ENCODE results near the gene BUB1.
"Not testable (repeated sequence)": the region's sequence is repeated elsewhere in the genome, so short reads cannot be mapped to it uniquely, and the experiment has no call there.

Gene BUB1

DNA sequence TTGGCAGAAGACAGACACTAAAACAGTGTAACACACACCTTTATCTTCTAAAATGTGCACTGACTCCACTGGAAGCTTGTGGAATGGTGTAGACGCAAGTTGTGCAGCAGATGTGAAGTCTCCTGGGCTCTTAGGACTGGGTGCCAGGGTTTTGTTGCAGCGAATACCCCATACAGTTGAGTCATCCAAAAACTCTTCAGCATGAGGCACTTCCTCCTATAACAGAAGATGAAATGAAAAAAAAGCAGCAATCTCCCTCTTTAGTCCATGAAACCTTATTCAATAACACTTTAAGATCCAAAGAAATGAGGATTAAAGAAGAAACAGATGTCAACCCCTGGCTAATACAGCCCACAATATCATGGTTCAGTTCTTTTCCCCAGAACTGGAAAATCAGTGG, 22.2 kb downstream of the BUB1 start:
- DNase-seq, result no peak

DNA sequence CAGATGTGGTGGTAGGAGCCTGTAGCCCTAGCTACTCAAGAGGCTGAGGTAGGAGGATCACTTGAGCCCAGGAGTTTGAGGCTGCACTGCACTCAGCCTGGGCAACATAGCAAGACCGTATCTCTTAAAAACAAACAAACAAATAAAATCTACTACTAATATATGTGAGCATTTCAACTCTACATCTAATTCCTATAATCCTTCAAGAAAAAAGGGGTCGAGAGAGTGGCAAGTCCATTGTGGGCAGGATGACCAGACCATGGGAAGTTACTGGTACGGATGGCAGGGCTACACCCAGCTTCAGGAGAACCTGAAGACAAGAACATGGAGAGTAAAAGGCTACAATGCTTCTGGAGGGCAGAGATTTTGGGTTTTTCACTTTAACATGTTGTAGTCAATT, 24.0 kb downstream of the BUB1 start:
- DNase-seq, result no peak

DNA sequence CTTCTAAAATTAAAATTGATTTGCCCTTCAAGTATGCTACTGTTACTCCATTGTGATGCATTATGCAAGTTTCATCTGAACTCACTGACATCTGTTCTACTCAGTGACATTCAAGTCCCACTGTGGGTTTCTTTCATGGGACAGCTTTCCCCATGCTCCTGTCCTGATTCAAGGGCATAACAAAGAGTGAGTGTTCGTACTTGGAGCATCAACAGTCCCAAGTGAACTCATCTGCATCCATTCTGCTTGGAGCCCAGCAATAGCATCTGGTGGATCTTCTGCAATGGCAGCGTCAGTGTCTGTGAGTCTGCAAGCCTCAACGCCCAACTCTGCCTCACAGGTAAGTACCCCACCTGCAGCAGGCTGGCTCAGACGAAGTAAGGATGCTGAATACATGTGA, 27.5 kb downstream of the BUB1 start:
- no peak for DNase-seq

DNA sequence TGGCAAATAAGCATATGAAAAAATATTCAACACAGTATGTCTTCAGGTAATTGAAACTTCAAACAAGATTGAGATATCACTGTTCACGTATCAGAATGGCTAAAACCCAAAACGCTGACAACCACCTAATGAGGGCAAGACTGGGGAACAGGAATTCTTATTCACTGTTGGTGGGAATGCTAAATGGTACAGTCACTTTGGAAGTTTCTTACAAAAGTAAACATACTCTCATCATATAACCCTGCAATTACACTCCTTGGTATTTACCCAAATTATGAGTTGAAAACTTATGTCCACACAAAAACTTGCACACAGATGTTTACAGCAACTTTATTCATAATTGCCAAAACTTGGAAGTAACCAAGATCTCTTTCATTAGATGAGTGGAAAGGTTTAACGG, 30.1 kb downstream of the BUB1 start:
- no peak for DNase-seq

DNA sequence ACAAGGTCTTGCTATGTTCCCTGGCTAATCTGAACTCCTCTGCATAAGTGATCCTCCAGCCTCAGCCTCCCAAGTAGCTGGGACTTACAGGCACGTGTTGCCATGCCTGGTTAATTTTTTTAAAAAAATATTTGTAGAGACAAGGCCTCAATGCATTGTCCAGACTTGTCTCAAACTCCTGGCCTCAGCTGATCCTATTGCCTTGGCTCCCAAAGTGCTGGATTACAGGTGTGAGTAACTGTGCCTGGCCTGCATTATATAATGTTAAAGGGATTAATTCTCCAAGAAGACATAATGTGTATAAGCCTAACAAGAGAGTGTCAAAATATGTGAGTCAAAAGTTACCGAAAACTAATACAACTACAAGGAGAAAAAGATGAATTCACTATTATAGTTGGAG, 32.2 kb downstream of the BUB1 start:
- DNase-seq, result no peak

DNA sequence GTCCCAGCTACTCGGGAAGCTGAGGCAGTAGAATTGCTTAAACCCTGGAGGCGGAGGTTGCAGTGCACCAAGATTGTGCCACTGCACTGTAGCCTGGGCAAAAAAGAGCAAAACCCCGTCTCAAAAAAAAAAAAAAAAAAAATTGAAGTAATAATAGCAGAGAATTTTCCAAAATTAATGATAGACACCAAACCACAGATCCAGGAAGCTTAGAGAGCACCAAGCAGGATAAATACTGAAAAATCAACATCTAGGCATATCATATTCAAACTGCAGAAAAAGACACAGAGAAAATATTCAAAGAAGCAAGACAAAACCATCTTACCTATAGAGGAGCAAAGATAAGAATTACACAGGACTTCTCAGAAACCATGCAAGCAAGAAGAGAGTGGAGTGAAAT, 33.5 kb downstream of the BUB1 start:
- DNase-seq, result no peak

DNA sequence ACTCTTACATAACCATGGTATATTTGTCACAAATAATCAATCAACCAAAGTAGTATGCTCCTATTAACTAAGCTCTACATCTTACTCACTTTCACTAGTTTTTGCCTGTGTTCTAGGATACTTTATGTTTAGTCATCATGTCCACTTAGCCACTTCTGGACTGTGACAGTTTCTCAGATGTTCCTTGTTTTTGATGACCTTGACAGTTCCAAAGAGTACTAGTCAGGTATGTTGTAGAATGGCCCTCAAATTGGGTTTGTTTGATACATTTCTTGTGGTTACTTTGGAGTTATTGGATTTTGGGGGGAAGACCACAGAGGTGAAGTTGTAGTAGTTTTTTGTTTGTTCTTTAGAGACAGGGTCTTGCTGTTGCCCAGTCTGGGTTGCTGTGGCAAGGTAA, 35.5 kb downstream of the BUB1 start:
- no peak for DNase-seq

DNA sequence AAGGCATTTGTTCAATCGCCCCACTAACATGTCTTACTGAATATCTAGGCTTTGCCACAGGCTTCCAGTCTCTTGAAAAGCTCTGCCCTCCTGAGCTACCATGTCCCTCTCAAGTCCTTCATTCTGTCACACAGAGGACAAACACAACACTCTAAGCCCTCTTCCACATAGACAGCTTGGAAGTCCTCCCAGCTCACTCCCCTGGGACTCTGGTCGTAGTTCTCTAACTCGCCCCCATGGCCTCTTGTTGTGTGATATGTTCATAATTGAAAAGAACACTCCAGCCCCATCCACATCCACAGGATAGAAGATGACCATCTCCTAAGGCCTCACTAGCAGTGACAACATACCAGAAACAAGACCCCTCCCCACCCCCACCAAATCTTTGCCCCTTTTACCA, 37.9 kb downstream of the BUB1 start:
- DNase-seq, result no peak

DNA sequence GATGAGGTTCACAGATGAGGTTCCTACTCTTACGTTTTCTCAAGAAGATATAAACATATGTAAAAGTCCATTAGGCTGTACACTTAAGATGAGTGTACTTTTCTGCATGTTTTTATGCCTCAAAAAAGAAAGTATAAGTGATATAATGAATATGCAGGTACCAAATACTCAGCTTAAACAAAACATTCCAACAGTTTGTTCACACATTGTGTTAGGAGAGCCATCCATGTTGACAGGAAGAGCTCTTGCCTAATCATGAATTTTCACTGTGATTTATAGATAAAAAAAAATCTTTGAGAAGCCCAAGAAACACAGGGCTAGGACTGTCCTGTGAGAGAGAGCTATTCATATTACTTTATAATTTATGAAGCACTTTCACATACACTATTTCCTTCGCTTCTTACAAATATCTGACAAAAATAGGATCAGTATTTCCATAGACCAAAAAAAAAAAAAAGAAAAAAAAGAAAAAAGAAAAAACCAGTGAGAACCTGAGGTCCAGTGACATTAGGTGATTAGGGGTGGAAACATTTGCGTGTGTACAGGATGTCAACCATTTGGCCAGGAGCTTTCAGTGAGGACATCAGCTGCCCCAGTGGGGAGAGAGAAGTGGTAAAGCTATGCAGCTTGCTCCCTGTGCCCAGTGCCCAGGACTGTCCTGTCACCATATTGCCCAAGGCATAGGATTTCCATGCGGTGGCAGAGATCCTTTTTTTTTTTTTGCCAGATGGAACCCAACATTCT, 38.7 kb downstream of the BUB1 start:
- no peak for DNase-seq

DNA sequence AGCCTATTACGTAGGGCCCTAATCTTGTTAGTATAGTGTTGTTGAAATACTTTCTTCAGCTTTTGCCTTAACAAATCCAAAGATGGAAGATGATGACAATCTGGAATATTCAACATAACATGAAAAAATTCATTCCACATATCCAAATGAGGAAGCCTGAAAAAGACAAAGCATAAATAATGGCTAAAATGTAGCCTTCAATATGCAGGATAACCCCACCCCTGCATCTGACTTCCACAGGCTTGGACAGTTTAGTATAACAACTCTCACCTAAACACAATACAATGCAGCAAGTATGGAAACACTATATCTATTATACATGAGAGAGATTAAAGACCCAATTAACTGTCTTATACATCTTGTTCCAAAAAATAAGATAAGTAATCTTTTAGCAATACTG, 39.9 kb downstream of the BUB1 start:
- DNase-seq, result no peak

DNA sequence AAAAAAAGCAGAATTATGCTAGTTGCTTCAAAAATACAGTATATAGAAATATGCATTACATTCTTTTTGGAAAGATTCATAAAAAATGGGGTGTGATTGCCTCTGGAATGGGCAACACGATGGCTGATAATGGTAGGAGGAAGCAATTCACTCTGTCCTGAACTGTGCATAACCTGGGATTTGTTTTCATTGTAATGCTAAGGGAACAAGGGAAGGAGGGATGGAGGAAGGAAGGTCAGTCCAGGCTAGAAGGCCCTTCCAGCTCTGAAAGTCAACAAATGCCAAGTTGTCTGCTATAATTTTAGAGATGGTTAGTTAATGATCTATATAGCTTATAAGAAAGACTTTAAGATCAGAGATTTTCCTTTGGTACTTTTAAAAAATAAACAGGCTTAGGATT, 40.8 kb downstream of the BUB1 start:
- DNase-seq, result no peak

DNA sequence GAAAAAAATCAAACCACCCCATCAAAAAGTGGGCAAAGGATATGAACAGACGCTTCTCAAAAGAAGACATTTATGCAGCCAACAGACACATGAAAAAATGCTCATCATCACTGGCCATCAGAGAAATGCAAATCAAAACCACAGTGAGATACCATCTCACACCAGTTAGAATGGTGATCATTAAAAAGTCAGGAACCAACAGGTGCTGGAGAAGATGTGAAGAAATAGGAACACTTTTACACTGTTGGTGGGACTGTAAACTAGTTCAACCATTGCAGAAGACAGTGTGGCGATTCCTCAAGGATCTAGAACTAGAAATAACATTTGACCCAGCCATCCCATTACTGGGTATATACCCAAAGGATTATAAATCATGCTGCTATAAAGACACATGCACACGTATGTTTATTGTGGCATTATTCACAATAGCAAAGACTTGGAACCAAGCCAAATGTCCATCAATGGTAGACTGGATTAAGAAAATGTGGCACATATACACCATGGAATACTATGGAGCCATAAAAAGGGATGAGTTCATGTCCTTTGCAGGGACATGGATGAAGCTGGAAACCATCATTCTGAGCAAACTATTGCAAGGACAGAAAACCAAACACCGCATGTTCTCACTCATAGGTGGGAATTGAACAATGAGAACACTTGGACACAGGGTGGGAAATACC, 41.8 kb downstream of the BUB1 start:
- not testable (repeated sequence) for DNase-seq

DNA sequence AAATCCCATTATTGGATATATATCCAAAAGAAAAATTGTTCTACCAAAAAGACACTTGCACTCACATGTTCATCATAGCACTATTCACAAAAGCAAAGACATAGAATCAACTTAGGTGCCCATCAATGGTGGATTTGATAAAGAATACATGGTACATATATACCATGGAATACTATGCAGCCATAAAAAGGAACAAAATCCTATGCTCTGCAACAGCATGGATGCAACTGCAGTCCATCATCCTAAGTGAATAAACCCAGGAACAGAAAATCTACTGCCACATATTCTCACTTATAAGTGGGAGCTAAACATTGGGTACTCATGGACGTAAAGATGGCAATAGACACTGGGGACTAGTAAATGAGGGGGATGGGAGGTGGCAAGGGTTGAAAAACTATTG, 50.5 kb downstream of the BUB1 start:
- not testable (repeated sequence) for DNase-seq

DNA sequence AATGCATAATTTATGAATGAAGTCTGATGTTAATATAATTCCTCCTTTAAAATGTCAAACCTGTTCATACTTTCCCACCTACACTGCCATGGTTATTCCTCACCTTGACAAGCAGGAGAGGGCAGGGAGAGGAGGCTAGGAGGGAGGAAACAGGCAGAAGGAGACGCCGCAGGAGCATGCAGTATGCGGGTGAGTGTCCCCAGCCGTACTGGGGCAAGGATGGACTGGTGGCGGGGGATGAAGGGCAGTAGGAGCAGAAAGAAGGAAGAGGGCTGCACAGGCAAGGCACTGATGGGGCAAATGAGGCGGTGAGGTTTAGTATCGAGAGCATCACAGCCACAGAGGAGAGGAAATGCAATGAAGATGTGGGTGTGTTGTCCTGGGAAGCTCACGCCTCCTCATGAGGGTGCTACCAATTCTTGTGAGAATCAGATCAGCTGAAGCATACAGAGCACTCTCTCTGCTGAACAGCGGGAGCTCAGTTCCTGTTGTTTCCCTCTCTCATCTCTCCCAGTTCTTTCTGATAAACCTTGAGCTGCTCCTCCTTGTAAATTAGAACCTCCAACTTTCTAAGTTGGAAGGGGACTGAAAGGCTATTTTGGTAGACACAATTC, 58.4 kb downstream of the BUB1 start:
- DNase-seq, result not testable (repeated sequence)

DNA sequence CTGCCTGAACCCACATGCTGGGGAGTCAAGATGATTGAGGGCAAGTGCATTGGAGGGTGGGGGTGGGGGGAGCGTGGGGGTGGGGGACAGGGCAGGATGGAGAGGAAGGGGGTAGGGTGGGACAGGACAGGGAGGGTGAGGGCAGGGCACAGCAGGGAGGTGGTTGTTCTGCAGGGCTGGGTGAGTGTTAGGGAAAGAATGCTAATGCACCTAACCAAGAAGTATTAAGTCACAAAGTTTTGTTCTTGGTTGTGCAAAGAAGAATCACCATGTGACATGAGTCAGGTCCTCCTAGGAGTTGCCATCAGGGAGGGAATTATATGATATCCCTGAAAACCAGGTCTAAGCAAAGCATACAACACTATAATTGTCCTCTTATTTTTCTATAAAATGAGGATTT, 63.9 kb downstream of the BUB1 start:
- not testable (repeated sequence) for DNase-seq

DNA sequence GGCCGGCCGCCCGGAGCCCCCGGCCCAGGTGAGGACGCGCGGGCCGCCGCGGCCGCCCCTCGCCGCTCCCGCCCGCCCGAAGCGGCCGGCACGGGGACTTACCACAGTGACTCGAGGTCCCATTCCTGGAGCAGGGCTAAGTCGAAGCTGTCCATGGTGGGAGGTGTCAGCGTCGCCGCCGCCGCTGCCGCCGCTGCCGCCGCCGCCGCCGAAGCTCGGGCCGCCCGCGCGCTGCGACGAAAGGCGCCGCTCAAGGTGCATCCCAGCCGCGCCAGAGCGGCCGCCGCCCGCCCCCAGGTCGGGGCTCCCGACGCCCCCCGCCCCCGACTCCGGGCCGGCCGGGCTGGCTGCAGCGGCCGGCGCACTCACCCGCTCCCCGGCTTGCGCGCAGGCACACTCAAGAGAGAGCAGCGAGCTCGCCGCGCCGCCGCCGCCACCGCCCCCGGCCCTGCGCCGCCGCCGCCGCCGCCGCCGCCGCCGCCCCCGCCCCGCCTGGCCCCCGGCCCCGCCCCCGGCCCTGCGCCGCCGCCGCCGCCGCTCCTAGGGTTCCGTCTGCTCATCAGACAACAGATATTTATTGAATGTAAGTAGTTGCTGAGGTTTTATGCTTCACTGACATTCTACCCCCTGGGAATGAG, 67.1 kb downstream of the BUB1 start:
- not testable (repeated sequence) for DNase-seq

DNA sequence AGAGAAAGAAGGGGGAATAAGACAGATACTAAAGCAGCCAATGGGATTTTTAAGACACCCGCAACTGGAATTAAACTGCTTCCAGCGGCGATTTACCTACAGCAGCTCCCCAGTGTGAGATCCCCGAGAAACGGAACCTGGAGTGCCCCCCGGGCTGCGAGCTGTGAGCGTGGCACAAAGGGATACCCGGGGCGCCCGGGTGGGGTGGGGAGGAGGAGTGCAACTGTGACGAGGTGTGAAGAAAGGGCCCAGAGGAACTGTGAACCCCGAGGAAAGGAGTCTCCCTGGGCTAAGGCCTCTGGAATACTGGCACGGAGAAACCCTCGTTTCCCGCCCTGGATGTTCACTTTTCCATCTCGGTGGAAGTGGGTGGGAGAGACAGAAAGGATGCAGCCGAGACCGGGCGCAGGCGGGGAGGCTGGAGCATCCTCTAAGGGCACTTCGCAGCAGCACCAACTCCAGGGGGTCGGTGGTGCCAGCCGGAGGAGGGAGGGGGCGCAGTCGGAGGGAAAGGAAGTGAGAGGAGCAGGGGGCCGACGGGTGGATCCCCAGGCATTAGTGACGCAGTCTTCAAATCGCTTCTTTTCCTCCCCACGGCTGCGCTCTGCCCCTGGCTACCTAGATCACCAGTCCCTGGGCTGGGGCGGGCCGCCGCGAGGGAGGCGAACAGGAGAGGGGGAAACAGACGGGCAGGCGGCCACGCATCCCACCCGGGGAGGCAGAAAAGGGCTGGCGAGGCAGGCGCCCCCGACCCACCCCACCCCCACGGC, 67.8 kb downstream of the BUB1 start:
- not testable (repeated sequence) for DNase-seq

DNA sequence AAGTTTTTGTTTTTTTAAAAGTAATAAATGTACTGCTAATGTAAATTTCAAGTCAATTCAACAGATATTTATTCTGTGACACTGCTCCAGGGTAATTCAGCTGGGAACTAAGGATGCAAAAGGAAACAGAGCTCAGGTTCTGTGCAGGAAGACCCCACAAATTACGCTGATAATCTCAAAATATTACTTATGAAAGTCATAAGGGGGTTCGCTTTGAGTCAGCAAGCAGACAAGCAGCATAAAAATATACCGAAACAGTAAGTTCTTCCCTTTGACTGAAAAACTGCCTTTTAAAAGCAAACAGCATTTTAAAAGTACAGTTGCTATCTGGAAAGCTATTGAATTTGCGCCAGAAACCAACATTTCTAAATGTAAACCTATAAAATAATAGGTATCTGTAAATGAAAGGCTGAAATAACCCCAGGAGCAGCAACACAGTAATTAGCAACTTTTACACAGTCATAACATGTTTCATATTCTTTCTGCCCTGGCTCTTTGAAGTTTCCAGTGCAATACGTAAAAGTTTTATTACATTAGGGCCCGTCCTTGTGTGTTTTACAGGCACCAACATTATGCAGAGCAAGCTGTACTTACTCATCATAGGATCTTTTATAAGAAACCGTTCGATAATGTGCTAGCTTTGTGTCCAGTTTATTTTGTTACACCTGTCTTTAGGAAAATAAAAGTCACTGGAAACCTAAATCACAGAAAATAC, 68.9 kb downstream of the BUB1 start:
- DNase-seq, result not testable (repeated sequence)

DNA sequence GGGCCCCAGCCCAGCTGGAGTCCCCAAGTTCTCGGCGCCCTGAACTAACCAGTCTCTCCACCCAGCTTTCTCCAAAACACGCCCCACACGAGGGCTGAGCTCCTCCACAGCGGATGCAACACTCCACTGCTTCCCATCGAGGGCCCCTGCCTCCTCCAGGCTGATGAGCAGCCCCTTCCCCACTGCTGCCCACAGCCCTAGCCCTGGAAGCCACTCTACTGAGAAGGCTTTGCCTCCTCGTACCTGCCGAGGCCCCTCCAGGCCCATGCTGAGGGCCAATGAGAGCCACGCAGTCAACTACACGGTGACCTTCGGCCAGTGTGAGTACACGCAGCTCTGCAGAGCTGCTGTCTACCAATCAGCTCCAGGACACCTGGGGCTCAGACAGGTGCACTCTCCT, 72.8 kb downstream of the BUB1 start:
- not testable (repeated sequence) for DNase-seq

DNA sequence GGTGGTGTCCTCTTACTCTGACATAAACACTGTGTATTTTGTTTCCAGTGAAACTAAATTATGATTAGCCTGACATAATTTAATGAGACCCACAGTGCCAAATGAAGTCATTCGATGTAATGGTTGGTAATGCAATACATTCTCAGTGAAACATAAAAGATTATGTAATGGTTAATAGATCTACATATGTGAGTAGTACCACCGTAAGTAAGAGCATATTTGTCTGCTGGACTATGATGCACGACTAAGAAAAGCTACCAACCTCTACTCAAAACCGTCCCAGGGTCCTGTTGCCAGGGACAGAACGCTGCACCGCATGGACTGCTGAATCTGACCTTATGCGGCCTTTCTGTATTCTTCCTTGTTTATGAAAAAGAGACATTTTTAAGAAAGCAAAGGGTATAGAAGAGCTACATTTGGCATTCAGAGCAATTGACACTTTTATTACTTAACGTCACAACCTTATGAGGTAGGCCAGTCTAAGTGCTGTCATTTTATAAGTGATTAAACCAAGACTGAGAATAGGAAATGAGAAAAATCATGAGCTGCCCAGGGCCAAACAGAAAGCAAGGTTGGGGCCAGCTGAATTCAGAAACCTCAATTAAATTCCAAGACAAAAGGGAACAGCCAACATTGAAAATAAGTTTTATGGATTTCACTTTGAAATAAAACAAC, 73.8 kb downstream of the BUB1 start:
- not testable (repeated sequence) for DNase-seq

DNA sequence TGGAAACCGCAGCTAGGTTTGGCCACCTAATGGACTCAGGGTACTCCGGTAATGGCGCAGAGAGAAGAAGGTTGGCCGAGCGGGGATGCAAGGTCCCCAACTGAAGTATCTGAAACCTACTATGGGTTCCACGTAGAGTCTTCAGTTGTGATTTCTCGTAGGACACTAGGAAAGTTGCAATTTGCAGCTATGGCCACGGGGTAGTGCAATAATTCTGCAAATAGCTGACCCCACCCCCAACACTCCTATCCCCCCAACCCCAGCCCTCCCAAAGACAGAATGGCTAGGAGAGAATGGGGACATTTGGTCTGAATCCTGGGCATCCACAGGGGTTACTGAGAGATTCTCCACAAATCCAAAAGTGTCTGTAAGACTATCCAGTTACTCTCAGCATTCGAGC, 75.7 kb downstream of the BUB1 start:
- DNase-seq, result not testable (repeated sequence)

DNA sequence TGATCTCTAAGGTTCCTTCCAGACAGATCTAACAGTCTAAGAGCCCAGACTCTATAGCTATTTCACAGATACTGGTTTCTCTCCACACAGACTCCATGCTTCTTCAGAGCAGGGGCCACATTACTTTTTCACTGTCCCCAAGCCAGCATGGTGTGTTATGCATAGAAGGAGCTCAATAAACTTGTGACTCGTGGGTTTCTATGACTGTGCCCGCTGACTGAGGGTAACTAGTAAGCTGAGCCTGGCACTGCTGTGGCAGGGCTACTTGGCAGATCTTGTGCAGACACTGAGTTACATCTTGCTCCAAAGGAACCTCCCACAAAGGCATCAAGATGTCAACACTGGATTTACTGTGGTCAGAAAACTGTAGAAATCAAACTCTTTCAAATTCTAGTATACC, 85.9 kb downstream of the BUB1 start:
- DNase-seq, result not testable (repeated sequence)

All from stimulated activated naive CD4-positive, alpha-beta T cell (primary cell).